HG03135 (cell line): ENCODE results near the gene TIMM44.
"Not testable (repeated sequence)": the region's sequence is repeated elsewhere in the genome, so short reads cannot be mapped to it uniquely, and the experiment has no call there.

Source experiments
- ATAC-seq: cut with Tn5 transposase; IDR thresholded peaks from one replicate; pipeline ENCODE4 v1.9.1; 2021; ENCODE audit warnings: mild to moderate bottlenecking, moderate library complexity; ENCODE audit not compliant: unreplicated experiment

TIMM44 gene

DNA sequence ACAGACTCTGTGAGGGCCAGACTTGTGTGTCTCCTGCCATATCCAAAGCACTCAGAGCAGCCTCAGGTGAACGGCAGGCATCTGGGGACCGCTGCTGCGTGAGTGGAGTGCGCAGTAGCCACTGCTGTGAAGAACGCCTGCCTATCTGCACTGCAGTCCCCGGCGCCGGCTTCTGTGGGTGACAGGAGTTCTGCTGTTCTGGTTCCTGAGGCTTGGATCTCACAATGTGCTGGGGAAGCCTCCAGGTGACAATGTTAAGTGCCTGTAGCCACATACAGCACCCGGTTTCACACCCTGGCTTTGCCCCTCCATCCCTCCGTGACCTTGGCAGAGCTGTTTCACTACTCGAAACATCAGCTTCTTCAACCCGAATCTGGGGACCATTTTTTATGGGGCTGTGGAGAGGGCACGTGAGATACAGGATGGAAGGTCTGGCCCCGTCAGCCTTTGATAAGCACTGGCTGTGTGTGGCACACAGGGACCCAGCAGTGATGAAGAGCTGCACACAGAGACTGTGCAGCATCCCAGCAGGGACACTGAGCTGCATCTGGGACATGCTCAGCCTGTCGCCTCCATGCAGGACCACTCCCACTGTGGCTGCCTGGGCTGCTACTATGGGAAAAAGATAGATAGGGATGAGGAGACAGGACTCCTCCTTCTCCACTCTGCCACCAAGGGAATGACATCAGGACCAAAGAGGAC, 33.7 kb upstream of the TIMM44 start:
- no peak for ATAC-seq

DNA sequence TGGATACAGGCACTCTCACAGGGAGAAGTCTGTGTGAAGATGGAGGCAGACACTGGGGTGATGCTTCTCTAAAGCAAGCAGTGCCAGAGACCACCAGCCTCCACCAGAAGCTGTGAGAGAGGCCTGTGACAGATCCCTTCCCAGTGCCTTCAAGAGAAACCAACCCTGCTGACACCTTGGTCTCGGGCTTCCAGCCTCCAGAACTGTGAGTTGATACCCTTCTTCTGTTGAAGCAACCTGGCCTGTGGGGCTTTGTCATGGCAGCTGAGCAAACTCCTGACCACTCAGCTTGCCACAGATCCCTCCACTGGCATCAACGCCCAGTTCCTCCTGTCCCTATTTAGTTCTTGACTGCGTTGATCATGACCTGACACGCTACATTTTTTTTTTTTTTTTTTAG, 33.0 kb upstream of the TIMM44 start:
- ATAC-seq = no peak

DNA sequence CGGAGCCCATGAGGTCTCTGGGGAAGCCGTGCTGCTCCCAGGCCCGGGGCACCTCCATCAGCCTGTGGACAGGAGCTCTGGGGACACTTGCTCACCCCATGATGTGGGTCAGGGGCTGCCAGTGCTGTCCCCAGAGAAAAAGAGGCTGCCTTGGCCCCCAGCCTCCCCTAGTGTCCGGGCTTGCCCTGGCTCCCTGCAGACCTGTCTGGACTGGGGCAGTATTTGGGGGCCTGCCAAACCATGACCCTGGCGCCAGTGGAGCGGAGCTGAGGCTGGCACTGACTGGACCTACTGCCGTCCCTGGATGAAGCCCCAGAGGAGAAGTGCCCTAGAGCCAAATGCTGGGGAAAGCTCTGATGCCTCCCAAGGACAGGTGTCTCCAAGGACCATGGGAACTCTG, 31.6 kb upstream of the TIMM44 start:
- ATAC-seq = no peak

DNA sequence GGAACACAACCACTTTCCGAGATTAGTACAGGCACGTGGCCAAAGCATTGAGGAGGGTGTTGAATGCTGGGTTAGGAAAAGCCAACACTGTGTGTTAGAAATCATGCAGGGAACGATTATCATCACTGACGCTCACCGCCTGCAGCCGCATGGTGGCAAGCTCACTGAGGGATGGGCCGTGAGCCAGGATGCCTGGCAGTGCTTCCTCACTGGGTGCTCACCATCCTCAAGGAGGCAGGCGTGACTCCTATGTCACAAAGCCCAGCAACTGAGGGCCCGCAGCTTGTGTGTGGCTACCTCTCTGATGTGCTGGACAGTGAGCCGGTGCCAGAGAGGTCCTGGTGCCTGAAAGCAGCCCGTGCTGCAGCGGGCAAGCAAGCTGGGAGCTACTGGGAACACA, 30.4 kb upstream of the TIMM44 start:
- no peak for ATAC-seq

DNA sequence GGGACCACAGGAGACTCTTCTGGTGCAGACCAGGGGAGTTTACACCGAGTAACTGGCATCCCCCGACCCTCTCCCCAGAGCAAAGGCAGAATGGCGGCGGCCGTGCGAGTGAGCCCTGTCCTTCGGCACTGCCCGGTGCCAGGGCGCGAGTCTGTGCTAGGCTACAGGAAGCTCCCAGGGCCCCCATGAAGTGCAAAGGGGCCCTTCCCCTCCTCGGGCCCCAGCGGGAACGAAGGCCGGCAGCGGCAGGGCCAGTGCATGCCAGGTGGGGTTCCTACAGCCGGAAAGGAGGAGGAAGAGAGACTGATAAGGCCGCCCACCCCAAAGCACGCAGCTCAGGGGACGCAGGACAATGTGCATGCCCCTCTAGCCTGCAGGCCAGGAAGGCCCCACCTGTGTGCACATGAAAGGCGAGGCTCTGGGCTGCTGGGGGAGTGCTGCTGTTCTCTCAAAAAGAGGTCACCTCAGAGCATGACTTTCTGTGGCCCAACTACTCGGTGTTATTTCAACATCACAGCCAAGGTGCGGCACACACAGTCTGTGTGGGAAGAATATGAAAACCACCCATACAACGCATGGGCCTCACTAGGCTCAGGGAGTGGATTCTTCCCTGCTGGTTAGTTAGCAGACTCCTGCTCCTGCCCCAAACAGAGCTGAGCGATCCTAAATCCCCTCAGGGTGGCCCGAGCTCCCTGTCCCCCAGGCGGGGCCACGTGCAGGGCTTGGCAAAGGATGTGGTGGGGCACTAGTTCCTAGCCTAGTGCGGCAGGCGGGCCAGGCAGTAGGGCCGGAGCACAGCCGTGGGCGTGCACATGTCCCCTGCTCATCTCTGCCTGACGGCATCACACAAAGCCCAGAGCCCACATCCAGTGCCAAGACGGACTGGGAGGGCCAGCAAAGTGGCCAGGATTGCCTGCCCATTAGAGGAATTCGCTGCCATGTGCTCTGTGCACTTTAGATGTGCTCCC, 28.4 kb upstream of the TIMM44 start:
- ATAC-seq = no peak

DNA sequence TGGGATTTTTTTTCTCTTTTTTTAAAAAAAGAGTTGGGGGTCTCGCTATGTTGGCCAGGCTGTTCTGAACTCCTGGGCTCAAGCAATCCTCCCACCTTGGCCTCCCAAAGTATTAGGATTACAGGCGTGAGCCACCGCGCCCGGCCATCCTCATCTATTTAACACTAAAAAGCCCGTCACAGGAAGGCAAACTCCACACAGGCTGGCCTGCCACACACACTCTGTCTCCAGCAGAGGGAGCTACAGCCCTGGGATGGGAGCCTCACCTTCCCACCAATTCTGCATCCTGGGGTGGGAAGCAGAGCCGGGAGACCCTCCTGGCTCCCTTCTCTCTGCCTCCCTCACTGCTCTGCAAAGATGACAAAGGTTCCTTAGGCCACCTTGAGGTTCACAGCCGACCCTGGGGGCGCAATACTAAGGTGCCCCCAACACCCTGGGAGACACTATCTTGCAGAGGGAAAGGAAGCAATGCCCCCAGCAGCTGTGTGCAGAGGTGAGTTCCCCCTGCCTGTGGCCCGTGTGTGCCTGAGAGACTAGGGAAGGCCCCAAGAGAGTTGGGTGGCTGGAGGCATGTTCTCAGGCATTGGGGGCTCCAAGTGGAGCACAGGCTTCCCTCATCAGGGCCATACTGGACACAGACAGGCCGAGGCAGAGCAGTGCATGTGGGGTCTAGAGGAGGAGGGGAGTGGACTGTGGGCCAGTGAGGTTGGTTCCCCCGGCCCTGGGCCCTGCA, 27.4 kb upstream of the TIMM44 start:
- no peak for ATAC-seq

DNA sequence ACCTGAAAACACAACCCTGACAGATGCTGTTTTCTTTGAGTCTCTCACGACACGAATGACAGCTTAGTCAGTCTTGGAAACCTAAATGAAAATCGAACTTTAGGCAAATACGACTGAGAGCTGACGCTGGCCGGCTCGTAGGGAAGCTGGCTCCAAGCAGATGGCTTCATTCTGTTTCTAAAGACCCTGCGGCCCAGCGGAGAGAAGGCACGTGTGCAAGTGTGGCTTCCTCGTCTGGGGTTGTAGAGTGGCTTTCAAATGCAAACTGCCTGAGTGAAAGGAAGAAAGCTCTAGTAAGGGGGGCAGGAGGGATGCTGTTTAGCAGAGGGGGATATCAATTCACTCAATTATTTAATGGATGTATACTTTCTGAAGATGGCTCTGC, 26.1 kb upstream of the TIMM44 start:
- ATAC-seq = no peak

DNA sequence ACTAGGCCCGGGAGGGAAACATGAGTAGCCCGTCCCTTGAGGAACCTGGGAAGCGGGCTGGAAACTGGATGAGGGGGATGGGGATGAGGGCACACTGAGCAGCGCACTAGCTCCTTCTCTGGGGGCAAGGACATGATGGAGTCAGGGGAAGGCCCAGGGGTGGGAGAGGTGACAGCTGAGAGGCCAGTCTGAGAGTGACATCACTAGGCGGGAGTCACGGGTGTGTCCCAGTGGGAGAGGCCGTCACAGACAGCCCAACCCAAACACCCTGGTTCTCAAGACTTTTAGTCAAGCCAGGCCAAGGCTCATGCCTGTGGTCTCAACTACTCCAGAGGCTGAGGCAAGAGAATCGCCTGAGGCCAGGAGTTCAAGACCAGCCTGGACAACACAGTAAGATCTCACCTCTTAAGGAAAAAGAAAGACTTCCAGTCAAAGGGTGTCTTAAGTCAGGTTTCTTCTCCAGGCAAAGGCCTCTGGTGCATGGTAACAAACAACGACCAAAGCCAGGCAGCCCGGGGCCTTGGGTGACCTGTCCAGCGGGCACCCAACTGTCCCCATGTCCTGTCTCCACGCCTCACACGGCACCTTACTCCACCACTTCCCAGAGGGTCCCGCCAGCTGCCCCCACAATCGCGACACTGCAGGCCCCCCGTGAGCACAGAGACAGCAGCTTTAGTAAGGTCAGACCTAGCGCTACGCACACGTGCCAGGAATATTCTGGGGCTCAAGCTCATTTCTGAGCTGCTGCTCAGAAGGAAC, 25.5 kb upstream of the TIMM44 start:
- no peak for ATAC-seq

DNA sequence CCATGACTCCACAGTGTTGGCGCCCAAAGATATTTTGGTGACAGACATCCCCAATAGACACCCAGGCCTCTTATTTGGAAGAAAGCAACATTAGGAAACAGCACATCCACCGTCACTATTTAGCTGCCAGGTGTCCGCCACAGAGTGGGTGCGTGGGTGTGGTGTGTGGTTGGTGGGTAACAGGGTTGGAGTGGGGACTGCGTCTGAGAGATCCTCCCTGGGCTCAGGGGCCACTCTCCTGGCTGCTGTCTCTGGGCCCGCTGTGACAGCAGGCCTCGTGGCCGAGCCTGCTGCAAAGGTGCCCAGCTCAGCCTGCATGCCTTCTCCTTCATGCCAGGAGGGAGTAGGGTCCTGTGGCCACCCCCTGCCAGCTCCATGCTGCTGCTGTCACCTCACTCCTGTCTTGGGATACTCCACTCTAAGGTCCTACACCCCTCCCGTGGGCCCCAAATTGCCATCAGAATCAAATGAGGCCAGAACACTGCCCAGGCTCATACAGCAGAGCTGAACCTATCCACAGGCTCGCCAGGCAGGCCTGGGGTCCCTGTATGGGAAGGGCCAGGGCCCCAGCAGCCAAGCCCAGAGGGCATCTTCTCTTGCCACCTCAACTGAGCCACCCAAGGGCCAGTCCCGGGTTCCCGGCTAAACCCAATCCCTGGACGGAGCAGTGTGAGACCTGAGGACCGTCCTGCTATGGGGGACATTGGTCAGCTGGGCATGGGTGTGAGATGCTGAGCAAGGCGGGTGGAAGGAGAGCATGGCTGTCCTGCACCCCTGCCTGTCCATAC, 24.7 kb upstream of the TIMM44 start:
- no peak for ATAC-seq

DNA sequence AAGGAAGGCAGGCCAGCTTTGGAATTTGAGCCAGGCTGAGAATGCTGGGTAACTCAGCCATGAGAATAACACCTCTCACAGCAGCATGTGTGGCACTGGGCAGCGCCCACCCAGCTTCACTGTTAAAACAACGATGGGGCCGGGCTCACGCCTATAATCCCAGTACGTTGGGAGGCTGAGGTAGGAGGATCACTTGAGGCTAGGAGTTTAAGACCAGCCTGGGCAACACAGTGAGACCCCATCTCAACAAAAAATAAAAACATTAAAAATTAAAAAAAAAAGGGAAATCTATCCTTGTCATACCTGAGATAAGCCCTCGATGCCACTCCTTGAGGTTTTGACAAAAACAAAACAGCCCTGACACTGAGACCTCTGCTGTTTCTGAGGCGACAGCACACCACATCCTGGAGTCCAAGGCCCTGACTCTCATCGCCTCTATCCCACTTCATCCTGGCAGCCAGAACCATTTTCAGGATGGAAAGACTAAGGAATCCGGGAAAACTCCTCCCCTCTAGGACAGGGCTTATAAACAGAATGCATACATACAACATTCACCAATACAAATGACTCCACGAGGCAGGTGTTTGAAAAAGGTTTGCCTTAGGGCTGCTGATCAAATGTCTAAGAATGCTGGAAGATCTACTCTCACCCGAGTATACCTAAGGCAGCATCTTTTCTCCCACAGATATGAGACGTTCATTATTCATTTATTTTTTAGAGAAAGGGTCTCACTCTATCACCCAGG, 22.6 kb upstream of the TIMM44 start:
- ATAC-seq = no peak

DNA sequence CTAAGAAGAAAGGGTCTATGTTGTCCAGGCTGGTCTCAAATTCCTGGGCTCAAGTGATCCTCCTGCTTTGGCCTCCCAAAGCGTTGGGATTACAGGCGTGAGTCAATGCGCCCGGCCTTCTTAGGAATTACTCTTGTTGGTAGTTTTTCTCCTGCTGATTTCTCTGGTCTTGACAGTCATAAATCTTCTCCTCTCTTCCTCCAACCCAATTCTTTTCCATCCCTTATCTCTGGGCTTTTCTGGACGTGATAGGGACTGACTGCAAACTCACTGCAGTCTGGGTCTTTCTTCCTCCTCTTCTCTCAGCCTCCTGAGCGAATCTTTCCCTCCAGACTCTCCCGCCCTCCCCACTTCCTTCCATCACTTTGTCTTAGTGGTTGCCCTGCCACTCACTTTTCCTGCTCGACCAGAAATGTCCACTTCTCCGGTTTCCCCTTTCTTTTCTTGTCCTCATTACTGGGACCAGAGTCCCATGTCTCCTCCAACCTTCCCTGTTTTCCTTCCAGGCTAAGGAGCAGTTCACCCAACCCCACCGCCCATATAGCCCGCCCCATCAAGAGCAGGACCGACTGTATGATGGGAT, 21.9 kb upstream of the TIMM44 start:
- no peak for ATAC-seq

DNA sequence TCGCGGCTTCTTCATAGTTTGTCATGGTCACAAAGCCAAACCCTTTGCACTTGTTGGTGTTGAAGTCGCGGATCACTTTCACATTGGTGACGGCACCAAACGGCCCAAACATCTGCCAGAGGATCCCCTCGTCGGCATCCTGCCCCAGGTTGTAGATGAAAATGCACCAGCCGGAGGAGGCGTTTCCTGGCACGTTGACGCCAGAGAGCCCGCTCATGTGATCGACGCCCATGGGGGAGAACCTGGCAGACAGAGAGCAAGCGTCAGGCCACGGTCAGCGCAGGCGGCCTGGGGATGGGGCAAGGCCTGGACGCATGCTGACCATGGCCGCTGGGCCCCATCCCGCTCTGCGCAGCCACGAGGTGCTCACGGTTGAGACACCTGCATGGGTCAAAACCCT, 20.1 kb upstream of the TIMM44 start:
- no peak for ATAC-seq

DNA sequence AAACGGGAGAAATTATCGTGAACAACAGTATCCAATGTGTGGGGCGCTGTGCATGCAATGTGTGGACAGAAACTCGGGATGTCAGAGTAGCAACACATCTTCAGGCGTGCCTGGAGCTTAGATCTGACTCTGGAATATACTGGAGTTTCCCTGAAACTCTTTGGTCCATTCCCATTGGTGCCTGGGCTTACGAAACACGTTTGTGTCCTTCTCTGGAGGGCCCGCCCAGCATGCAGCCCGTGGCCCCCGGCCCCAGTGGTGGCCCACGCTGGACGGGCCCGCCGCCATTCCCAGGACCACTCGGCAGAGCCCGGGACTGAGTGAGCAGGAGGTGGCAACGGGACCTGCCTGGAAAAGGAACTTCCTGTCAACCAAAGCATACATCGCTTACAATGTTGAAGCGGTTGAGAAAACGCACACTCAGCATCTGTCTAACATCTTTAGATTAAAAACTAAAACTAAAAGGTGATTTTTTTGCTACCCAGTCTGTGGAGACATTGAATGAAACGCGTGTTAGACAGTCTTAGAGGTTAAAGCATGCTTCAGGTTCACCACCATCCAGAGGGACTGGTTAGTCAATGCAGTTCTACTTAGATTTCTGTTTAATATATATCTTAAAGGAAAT, 19.3 kb upstream of the TIMM44 start:
- ATAC-seq = no peak

DNA sequence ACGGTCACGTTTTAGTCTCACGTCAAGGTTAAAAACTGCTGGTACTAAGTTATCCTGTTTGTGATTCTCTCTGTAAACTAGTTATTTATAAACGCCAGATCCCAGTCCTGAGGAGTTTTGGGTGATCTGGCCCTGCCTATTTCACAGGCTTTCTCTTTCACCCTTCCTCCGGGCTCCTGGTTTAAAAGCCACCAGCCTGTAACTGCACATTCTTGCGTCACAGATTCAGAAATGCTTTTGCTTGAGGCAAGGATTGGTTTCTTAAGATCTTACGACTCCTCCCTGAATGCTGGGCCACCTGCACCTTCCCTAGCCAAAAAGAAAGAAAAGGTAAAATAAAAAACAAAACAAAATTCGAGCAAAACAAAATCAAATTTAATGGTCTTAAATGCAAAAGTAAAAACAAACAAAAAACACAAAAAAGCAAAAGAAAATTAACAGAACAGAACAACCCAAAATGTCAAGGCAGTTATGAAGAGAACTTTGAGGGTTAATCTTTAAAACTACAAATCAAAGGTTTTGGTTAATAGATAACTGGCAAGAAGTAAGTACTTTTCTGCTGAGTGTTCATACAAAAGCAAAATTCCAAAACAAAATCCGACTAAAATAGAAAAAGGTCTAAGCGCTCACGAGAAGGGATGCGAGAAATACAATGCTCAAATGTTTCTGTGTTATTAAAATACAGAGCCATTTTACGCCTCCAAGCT, 18.6 kb upstream of the TIMM44 start:
- ATAC-seq = no peak

DNA sequence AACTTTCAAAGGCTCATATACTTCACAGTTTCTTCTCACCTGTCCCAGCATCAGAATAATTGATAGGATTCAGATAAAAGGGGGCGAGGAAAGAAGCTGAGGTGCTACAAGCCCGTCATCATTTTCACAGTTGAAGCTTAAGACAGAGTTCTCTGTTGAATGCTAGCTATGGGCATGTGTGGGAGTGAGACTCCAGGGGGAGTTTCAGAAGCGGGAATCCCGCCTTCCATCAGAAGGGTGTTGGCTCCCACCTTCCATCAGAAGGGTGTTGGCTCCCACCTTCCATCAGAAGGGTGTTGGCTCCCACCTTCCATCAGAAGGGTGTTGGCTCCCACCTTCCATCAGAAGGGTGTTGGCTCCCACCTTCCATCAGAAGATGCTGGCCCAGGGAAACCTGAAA, 17.6 kb upstream of the TIMM44 start:
- not testable (repeated sequence) for ATAC-seq

DNA sequence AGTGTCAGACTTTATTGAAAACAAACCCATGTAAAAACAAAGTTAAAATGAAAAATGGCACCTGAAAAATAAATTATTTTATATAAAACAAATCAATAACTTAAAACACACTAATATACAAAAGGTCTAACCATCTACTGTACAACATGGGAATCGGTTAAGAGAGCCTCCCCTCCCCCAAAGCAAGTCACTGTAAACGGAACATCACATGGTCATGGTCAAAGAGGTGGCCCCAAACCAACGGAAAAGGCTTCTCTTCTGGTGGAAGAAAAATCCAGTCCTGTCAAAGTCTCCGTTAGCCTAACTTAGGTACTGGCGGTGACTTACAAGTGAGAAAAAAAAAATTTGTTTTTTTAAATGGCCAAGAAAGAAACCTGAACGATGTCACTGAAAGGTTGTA, 15.7 kb upstream of the TIMM44 start:
- ATAC-seq = no peak

DNA sequence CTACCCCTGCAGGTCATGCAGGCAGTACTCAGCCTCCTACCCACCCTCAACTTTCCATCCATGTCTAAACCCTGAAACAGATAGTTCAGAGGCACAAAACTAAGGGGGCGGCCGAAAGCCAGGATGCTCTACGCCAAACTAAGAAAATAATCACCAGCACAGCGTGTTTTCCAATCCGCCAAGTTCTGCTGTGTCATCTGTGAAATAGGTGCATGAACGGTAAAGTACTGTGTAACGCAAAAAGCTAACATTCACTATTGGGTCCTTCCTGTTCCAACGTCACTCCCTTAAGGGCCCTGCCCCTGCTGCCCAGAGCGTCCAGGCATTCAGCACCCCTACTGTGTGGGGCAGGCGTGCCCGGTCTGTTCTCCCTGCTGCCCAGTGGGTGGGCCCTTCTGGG, 12.2 kb upstream of the TIMM44 start:
- no peak for ATAC-seq

DNA sequence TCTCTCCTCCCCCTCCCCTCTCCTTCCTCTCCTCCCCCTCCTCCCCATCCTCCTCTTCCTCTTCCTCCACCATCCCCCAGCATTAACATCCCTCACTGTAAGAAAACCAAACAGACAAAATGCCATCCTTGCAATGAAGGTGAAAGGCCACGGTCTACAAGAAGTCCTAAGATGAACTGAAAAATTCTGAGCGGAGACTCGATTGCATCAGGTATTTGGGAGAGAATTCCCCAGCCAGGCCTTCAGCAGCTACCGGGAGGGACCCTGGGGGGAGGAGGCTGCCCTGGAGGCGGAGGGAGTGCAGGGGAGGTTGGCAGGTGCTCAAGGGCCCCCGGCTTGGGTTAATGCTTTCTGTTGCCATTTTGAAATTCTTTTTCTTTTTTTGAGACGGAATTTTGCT, 10.1 kb upstream of the TIMM44 start:
- ATAC-seq = no peak
